IMR-90 (cell line): ENCODE data around the gene ARHGAP5. TPM values are rescaled to one million over a fixed set of nuclear protein-coding genes. Genes with fewer than 3 reads are reported as not detected.

ENCODE experiments used
- ATAC-seq: fragments of 200-7000 bp; cut with Tn5 transposase; 2 replicates; pipeline ENCODE4 v1.9.1; 2020; ENCODE audit warnings: low read depth, mild to moderate bottlenecking, moderate library complexity
- BruUV-seq: library from RNA; stranded (reverse); fragments of 400-500 nt; replicated peaks from 2 replicates; lab custom pipeline; 2021; lab: Mats Ljungman, UMichigan
- CTCF ChIA-PET: fragments of 300-600 bp; formaldehyde crosslinking; extraction: SDS; loops from one replicate; lab custom pipeline; 2021; ENCODE audit warnings: antibody characterized with exemption; lab: Yijun Ruan, JAX
- POLR2A ChIA-PET: fragments of 300-600 bp; sonication (Branson Sonifier 250); formaldehyde crosslinking; loops from one replicate; lab custom pipeline; 2022; ENCODE audit warnings: antibody characterized with exemption; ENCODE audit not compliant: unreplicated experiment; lab: Charles Lee
- DNase-seq: peaks from one replicate; pipeline ENCODE4 v3.0.0; 2013
- H2AFZ ChIP-seq: replicated peaks from 2 replicates; pipeline ENCODE3; 2013; ENCODE audit warnings: low read length, mild to moderate bottlenecking; ENCODE audit not compliant: poor library complexity
- H2AK5ac ChIP-seq: 2 replicates; pipeline ENCODE4 v1.6.1; 2013; ENCODE audit warnings: low read depth, low read length, inconsistent platforms
- H2AK9ac ChIP-seq: replicated peaks from 2 replicates; pipeline ENCODE3; 2013; ENCODE audit warnings: mild to moderate bottlenecking, low read depth, low read length, moderate library complexity; ENCODE audit not compliant: poor library complexity
- H2BK120ac ChIP-seq: 2 replicates; pipeline ENCODE4 v1.6.1; 2013; ENCODE audit warnings: low read depth, low read length, inconsistent platforms
- H2BK15ac ChIP-seq: 3 replicates; pipeline ENCODE4 v1.6.1; 2013; ENCODE audit warnings: low read depth, low read length, inconsistent platforms
- H2BK20ac ChIP-seq: 2 replicates; pipeline ENCODE4 v1.6.1; 2013; ENCODE audit warnings: low read depth, mild to moderate bottlenecking, inconsistent platforms, low read length, moderate library complexity
- H2BK5ac ChIP-seq: 2 replicates; pipeline ENCODE4 v1.6.1; 2013; ENCODE audit warnings: mild to moderate bottlenecking, low read depth, low read length, inconsistent platforms; ENCODE audit not compliant: poor library complexity, severe bottlenecking
- H3K14ac ChIP-seq: replicated peaks from 2 replicates; pipeline ENCODE4 v1.6.1; 2013; ENCODE audit warnings: low read depth, low read length, inconsistent platforms
- H3K18ac ChIP-seq: 2 replicates; pipeline ENCODE4 v1.6.1; 2013; ENCODE audit warnings: low read depth, low read length, control low read depth
- H3K23ac ChIP-seq: 2 replicates; pipeline ENCODE4 v1.6.1; 2013; ENCODE audit warnings: low read depth, low read length, inconsistent platforms
- H3K27ac ChIP-seq: 2 replicates; pipeline ENCODE4 v1.5.1; 2013; ENCODE audit warnings: mild to moderate bottlenecking, control low read depth, low read length; ENCODE audit not compliant: insufficient read depth
- H3K27me3 ChIP-seq: 2 replicates; pipeline ENCODE4 v1.6.1; 2013; ENCODE audit warnings: low read length; ENCODE audit not compliant: control insufficient read depth, insufficient read depth
- H3K36me3 ChIP-seq: 2 replicates; pipeline ENCODE4 v1.6.1; 2013; ENCODE audit warnings: low read length, mixed read lengths; ENCODE audit not compliant: control insufficient read depth, insufficient read depth
- H3K4ac ChIP-seq: 2 replicates; pipeline ENCODE4 v1.6.1; 2013; ENCODE audit warnings: low read depth, low read length, inconsistent platforms
- H3K4me1 ChIP-seq: 2 replicates; pipeline ENCODE4 v1.6.1; 2013; ENCODE audit warnings: low read length, mixed read lengths; ENCODE audit not compliant: control insufficient read depth, insufficient read depth
- H3K4me2 ChIP-seq: 2 replicates; pipeline ENCODE4 v1.6.1; 2013; ENCODE audit warnings: low read depth, mild to moderate bottlenecking, control low read depth, low read length, moderate library complexity
- H3K4me3 ChIP-seq: 2 replicates; pipeline ENCODE4 v1.5.1; 2013; ENCODE audit warnings: low read depth, mild to moderate bottlenecking, control low read depth, low read length, moderate library complexity; ENCODE audit not compliant: insufficient read depth
- H3K56ac ChIP-seq: 2 replicates; pipeline ENCODE4 v1.6.1; 2013; ENCODE audit warnings: low read length, inconsistent platforms; ENCODE audit not compliant: insufficient read depth; ENCODE audit errors: extremely low read depth
- H3K79me1 ChIP-seq, 2 experiments: 2 replicates each; pipeline ENCODE4 v1.6.1; 2013; ENCODE audit warnings: low read length in 2 of 2, inconsistent platforms in 1 of 2, low read depth in 1 of 2
- H3K9ac ChIP-seq: 2 replicates; pipeline ENCODE4 v1.6.1; 2013; ENCODE audit warnings: low read depth, low read length, control low read depth
- H3K9me1 ChIP-seq: 2 replicates; pipeline ENCODE4 v1.6.1; 2013; ENCODE audit warnings: low read length, inconsistent platforms; ENCODE audit not compliant: insufficient read depth
- H3K9me3 ChIP-seq: 2 replicates; pipeline ENCODE4 v1.6.1; 2013; ENCODE audit warnings: low read length; ENCODE audit not compliant: control insufficient read depth, insufficient read depth
- H4K20me1 ChIP-seq: 2 replicates; pipeline ENCODE4 v1.6.1; 2013; ENCODE audit warnings: low read length, inconsistent platforms; ENCODE audit not compliant: insufficient read depth
- H4K5ac ChIP-seq: 2 replicates; pipeline ENCODE4 v1.6.1; 2013; ENCODE audit warnings: mild to moderate bottlenecking, low read depth, low read length, control low read depth
- H4K8ac ChIP-seq, 2 experiments: 2 replicates each; pipeline ENCODE4 v1.6.1; 2013; ENCODE audit warnings: low read depth in 2 of 2, low read length in 2 of 2, control low read depth in 1 of 2, inconsistent platforms in 1 of 2
- H4K91ac ChIP-seq: 2 replicates; pipeline ENCODE4 v1.6.1; 2013; ENCODE audit warnings: low read depth, low read length, inconsistent platforms; ENCODE audit not compliant: insufficient read depth
- BHLHE40 ChIP-seq: fragments of 150-350 bp; IDR thresholded peaks from 2 replicates; pipeline ENCODE4 v1.6.1; 2016; ENCODE audit warnings: mild to moderate bottlenecking, low read depth, low read length
- CEBPB ChIP-seq: IDR thresholded peaks from 2 replicates; pipeline ENCODE4 v1.6.1; 2012; ENCODE audit warnings: low read depth, low read length, improper control_type of control experiment
- CHD1 ChIP-seq: IDR thresholded peaks from 2 replicates; pipeline ENCODE4 v1.6.1; 2012; ENCODE audit warnings: low read depth, low read length, improper control_type of control experiment
- FOS ChIP-seq: fragments of 150-350 bp; IDR thresholded peaks from 2 replicates; pipeline ENCODE4 v1.6.1; 2016; ENCODE audit warnings: low read depth, low read length
- MAFK ChIP-seq: IDR thresholded peaks from 2 replicates; pipeline ENCODE4 v1.6.1; 2012; ENCODE audit warnings: low read depth, low read length, improper control_type of control experiment
- MAZ ChIP-seq: IDR thresholded peaks from 2 replicates; pipeline ENCODE4 v1.6.1; 2012; ENCODE audit warnings: low read depth, mild to moderate bottlenecking, low read length, improper control_type of control experiment, moderate library complexity, borderline replicate concordance
- MXI1 ChIP-seq: IDR thresholded peaks from 2 replicates; pipeline ENCODE4 v1.6.1; 2012; ENCODE audit warnings: low read depth, mild to moderate bottlenecking, low read length, moderate library complexity, borderline replicate concordance
- NFE2L2 ChIP-seq: fragments of 150-350 bp; IDR thresholded peaks from 2 replicates; pipeline ENCODE4 v1.6.1; 2016; ENCODE audit warnings: low read depth, mild to moderate bottlenecking, low read length
- POLR2A ChIP-seq: IDR thresholded peaks from 2 replicates; pipeline ENCODE4 v1.6.1; 2012; ENCODE audit warnings: mild to moderate bottlenecking, low read depth, low read length
- RAD21 ChIP-seq: IDR thresholded peaks from 2 replicates; pipeline ENCODE4 v1.6.1; 2012; ENCODE audit warnings: low read length, improper control_type of control experiment
- RCOR1 ChIP-seq: IDR thresholded peaks from 2 replicates; pipeline ENCODE4 v1.6.1; 2012; ENCODE audit warnings: mild to moderate bottlenecking, low read length, improper control_type of control experiment; ENCODE audit not compliant: insufficient replicate concordance
- RFX5 ChIP-seq: IDR thresholded peaks from 2 replicates; pipeline ENCODE4 v1.8.0; 2012; ENCODE audit warnings: low read depth, mild to moderate bottlenecking, low read length, moderate library complexity
- SMC3 ChIP-seq: fragments of 150-350 bp; IDR thresholded peaks from 2 replicates; pipeline ENCODE4 v1.6.1; 2016; ENCODE audit warnings: low read depth, mild to moderate bottlenecking, antibody characterized with exemption, low read length, moderate library complexity
- WGBS, 2 experiments: methylation state at CpG; one replicate each; pipeline versions ENCODE4 v1.1.5 to v1.1.7; 2013; ENCODE audit warnings: missing lambda C conversion rate in 2 of 2; ENCODE audit not compliant: insufficient read length in 1 of 2; ENCODE audit errors: extremely low coverage in 2 of 2; 5-methylcytosine and 5-hydroxymethylcytosine counted together
- dilution Hi-C: fragments of 300-500 bp; cut with HindIII; formaldehyde crosslinking; loops from one replicate; pipeline ENCODE4 v1.14.3; 2018; ENCODE audit warnings: low sequenced_read_pairs; ENCODE audit not compliant: unreplicated experiment
- in situ Hi-C: fragments of 300-500 bp; cut with MboI; formaldehyde crosslinking; loops from 3 replicates; pipeline ENCODE4 v1.14.3; 2019; ENCODE audit warnings: low sequenced_read_pairs, inconsistent platforms, mixed read lengths
- intact Hi-C: fragments of 100-400 bp; cut with micrococcal nuclease; formaldehyde crosslinking; loops from 2 replicates; pipeline ENCODE4 v1.10.0; 2022
- polyA plus RNA-seq, 3 experiments: library from polyadenylated mRNA; depleted of rRNA; stranded (reverse); fragments of >200 nt; gene quantifications; 2 replicates each; pipeline ENCODE4 v1.2.3, GENCODE V29; 2012; ENCODE audit warnings: low replicate concordance in 1 of 3
- total RNA-seq: library from RNA; depleted of rRNA; stranded (reverse); fragments of >200 nt; gene quantifications from 2 replicates; pipeline ENCODE4 v1.2.3, GENCODE V29; 2012
- TF ChIP-seq, protein P1 (sequence below): fragments of 150-350 bp; IDR thresholded peaks from 2 replicates; pipeline ENCODE4 v1.6.1; 2016; ENCODE audit warnings: low read depth, mild to moderate bottlenecking, low read length, moderate library complexity, borderline replicate concordance
- TF ChIP-seq, protein P2 (sequence below): conservative IDR thresholded peaks from 2 replicates; pipeline ENCODE4 v1.5.1; 2012; ENCODE audit warnings: mild to moderate bottlenecking, low read depth, low read length, improper control_type of control experiment

Gene ARHGAP5
- total and polyA plus RNA-seq, 2 of the 4 experiments (the other 2 are of a cell fraction) = 7.4 to 45.3 TPM

DNA sequence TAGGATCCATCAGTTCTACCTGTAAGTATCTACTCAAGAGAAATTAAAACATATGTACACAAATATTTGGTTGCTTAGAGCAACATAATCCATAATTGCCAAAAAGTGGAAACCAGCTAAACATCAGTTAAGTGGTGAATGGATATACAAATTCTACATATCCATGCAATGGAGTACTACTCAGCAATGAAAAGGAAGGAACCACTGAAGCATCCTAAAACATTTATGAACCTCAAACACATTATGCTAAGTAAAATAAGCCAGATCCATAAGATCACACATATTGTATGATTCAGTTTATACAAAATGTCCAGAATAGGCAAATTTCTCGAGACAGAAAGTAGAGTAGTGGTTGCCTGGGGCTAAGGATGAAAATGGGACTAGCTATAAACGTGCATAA, 8.4 kb upstream of the ARHGAP5 start:
- ATAC-seq (no peak), DNase-seq (no peak)
- Histone ChIP-seq H2AK5ac (no peak overlapping the region), H3K9me1 (no peaks in the 10 kb centered on the region), H3K23ac (no peak overlapping the region), H3K9me3 (no peaks in the 10 kb centered on the region), H2BK15ac (no peak overlapping the region), H3K36me3 (no peaks in the 10 kb centered on the region), H3K14ac (no peak overlapping the region), H2BK120ac (no peak overlapping the region), H2AK9ac (no peak overlapping the region), H2BK5ac (no peak overlapping the region), H3K4ac (no peak overlapping the region), H4K91ac (no peak overlapping the region), H3K4me2 (no peak overlapping the region), H3K4me1 (no peaks in the 10 kb centered on the region), H3K9ac (no peak overlapping the region), H4K8ac (no peak overlapping the region), H4K5ac (no peak overlapping the region), H2AFZ (no peak overlapping the region), H3K4me3 (no peak overlapping the region), H4K20me1 (no peaks in the 10 kb centered on the region), H3K79me1 (no peaks in the 10 kb centered on the region), H3K18ac (no peak overlapping the region), H3K56ac (no peak overlapping the region), H3K27ac (no peak overlapping the region), H2BK20ac (no peak overlapping the region), H3K27me3 (peaks cover 3% of the 10 kb centered on the region)
- in situ Hi-C loops = loop anchor here (5.0 to 10.0 kb wide), 2 partner anchors 189 to 486 kb away; no protein-coding TSS in a partner anchor
- 40% methylated on average over 1 of the region's 2 CpGs; no CpG with 5 or more reads in 1 of the 2 experiments for WGBS, 2 experiments
- CTCF ChIA-PET = interaction anchor here (0.7 kb wide), 1 partner anchor 22 kb away, joined by 3 read pairs; no protein-coding TSS in a partner anchor
- intact Hi-C loops = no loop called here
- POLR2A ChIA-PET = no interaction called here
- no TSS peak for BruUV-seq
- TF ChIP-seq, protein P1, sequence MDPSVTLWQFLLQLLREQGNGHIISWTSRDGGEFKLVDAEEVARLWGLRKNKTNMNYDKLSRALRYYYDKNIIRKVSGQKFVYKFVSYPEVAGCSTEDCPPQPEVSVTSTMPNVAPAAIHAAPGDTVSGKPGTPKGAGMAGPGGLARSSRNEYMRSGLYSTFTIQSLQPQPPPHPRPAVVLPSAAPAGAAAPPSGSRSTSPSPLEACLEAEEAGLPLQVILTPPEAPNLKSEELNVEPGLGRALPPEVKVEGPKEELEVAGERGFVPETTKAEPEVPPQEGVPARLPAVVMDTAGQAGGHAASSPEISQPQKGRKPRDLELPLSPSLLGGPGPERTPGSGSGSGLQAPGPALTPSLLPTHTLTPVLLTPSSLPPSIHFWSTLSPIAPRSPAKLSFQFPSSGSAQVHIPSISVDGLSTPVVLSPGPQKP = no peak
- no peak for TF ChIP-seq NFE2L2
- no peak for TF ChIP-seq CHD1
- TF ChIP-seq POLR2A = no peak
- no peak for TF ChIP-seq MAZ
- no peak for TF ChIP-seq SMC3
- TF ChIP-seq, protein P2, sequence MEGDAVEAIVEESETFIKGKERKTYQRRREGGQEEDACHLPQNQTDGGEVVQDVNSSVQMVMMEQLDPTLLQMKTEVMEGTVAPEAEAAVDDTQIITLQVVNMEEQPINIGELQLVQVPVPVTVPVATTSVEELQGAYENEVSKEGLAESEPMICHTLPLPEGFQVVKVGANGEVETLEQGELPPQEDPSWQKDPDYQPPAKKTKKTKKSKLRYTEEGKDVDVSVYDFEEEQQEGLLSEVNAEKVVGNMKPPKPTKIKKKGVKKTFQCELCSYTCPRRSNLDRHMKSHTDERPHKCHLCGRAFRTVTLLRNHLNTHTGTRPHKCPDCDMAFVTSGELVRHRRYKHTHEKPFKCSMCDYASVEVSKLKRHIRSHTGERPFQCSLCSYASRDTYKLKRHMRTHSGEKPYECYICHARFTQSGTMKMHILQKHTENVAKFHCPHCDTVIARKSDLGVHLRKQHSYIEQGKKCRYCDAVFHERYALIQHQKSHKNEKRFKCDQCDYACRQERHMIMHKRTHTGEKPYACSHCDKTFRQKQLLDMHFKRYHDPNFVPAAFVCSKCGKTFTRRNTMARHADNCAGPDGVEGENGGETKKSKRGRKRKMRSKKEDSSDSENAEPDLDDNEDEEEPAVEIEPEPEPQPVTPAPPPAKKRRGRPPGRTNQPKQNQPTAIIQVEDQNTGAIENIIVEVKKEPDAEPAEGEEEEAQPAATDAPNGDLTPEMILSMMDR = no peak
- TF ChIP-seq MAFK = no peak
- TF ChIP-seq RFX5 = no peak
- no peak for TF ChIP-seq CEBPB
- no peak for TF ChIP-seq MXI1
- TF ChIP-seq RCOR1 = no peak
- no peak for TF ChIP-seq BHLHE40
- no peak for TF ChIP-seq RAD21
- no peak for TF ChIP-seq FOS
- dilution Hi-C loops = no loop called here
